ENCODE results near the gene LRRC26. TPM values are rescaled to one million over a fixed set of nuclear protein-coding genes. Genes with fewer than 3 reads are reported as not detected.

Gene LRRC26
- total and polyA plus RNA-seq, 2 of the 13 experiments (the other 11 are each of a cell fraction or from before 2014, with no cell fraction given) = not detected

DNA sequence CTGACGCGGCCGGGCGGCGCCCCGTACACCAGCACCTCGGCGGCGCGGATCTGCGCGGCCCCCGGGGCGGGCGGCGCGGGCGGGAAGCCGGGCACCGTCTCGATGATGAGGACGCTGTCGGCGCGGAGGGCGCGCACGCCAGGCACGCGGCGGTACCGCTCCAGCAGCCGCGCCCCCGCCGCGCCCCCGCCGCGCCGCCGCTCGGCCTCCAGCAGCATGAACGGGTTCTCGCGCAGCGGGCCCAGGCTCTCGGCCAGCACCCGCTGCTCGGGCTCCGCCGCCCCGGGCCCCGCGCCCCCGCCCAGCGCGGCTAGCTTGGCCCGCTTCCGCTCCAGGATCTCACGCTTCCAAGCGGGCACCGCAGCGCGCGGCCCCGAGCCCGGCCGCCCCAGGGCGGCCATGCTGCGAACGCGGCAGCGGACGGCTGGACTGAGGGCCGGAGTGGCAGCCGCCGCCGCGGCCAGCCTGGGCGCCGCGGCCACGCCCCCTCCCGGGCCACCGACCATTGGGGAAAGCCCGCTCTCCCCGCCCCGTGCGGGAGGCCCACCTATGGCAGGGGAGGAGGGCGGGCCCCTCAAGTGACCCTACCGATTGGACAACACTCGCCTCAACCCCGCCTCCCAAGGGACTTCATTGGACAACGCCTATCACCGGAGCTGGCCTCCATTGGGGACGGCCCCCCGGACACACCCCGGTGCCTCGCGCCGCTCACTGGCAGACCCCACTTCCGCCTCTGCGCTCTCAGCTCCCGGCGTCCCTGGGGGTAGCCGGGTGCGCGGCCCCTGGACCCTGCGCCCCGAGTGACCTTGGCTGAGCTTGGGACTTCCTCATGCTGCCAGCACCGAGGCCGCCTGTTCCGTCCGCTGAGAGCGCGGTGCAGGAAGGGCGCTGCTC is 30.7 kb upstream of the LRRC26 start, which contains the start of gene TPRN (continued):
- TF ChIP-seq, protein P1, sequence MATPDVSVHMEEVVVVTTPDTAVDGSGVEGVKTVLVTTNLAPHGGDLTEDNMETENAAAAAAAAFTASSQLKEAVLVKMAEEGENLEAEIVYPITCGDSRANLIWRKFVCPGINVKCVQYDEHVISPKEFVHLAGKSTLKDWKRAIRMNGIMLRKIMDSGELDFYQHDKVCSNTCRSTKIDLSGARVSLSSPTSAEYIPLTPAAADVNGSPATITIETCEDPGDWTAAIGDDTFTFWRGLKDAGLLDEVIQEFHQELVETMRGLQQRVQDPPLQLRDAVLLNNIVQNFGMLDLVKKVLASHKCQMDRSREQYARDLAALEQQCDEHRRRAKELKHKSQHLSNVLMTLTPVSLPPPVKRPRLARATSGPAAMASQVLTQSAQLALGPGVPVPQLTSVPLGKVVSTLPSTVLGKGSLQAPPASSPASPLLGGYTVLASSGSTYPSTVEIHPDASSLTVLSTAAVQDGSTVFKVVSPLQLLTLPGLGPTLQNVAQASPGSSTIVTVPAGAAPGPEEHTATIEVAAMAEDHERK (CRISPR knock-in tag; IDR thresholded peaks at IDR 0.05; ENCODE audit: low read depth) = no peak
- peak; percentile 89 for TF ChIP-seq TAF1 (CRISPR knock-in tag; IDR thresholded peaks at IDR 0.05)
- TF ChIP-seq, protein P2, sequence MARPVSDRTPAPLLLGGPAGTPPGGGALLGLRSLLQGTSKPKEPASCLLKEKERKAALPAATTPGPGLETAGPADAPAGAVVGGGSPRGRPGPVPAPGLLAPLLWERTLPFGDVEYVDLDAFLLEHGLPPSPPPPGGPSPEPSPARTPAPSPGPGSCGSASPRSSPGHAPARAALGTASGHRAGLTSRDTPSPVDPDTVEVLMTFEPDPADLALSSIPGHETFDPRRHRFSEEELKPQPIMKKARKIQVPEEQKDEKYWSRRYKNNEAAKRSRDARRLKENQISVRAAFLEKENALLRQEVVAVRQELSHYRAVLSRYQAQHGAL (CRISPR knock-in tag; IDR thresholded peaks at IDR 0.05; ENCODE audit: not compliant biosample characterization) = no peak
- no peak for TF ChIP-seq FOXA1 (IDR thresholded peaks at IDR 0.05)
- TF ChIP-seq FOXA1 (CRISPR knock-in tag; IDR thresholded peaks at IDR 0.05) = peak; percentile 33; the same call in 1 of the 2 replicates
- no peak for TF ChIP-seq NFE2 (CRISPR knock-in tag; IDR thresholded peaks at IDR 0.05)
- peak; percentile 73; the same call in 1 of the 2 replicates for TF ChIP-seq PCBP1 (IDR thresholded peaks at IDR 0.05; ENCODE audit: borderline replicate concordance, low read depth, low read length)
- peak; percentile 39; the same call in 1 of the 2 replicates for TF ChIP-seq TOPORS (CRISPR knock-in tag; IDR thresholded peaks at IDR 0.05)
- TF ChIP-seq RFX5 (IDR thresholded peaks at IDR 0.05; ENCODE audit: low read depth, low read length) = 0 out of 2 replicates have a peak, but pooled peaks have one; percentile 36
- no peak for TF ChIP-seq SIX4 (CRISPR knock-in tag; IDR thresholded peaks at IDR 0.05)
- TF ChIP-seq, protein P3, sequence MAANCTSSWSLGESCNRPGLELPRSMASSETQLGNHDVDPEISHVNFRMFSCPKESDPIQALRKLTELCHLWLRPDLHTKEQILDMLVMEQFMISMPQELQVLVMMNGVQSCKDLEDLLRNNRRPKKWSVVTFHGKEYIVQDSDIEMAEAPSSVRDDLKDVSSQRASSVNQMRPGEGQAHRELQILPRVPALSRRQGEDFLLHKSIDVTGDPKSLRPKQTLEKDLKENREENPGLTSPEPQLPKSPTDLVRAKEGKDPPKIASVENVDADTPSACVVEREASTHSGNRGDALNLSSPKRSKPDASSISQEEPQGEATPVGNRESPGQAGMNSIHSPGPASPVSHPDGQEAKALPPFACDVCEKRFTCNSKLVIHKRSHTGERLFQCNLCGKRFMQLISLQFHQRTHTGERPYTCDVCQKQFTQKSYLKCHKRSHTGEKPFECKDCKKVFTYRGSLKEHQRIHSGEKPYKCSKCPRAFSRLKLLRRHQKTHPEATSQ (CRISPR knock-in tag; IDR thresholded peaks at IDR 0.05; ENCODE audit: borderline replicate concordance) = no peak
- TF ChIP-seq ARHGAP35 (CRISPR knock-in tag; IDR thresholded peaks at IDR 0.05; ENCODE audit: borderline replicate concordance) = no peak
- no peak for TF ChIP-seq HHEX (CRISPR knock-in tag; IDR thresholded peaks at IDR 0.05)
- TF ChIP-seq ZNF644 (CRISPR knock-in tag; IDR thresholded peaks at IDR 0.05; ENCODE audit: low read depth) = no peak
- peak; percentile 85; the same call in 1 of the 2 replicates for TF ChIP-seq ZBTB7A (CRISPR knock-in tag; IDR thresholded peaks at IDR 0.05)
- TF ChIP-seq ZFP41 (CRISPR knock-in tag; IDR thresholded peaks at IDR 0.05; ENCODE audit: borderline replicate concordance) = peak; percentile 78; the same call in 1 of the 2 replicates
- 0 out of 2 replicates have a peak, but pooled peaks have one; percentile 86 for TF ChIP-seq MXD4 (CRISPR knock-in tag; IDR thresholded peaks at IDR 0.05)
- TF ChIP-seq, protein P4, sequence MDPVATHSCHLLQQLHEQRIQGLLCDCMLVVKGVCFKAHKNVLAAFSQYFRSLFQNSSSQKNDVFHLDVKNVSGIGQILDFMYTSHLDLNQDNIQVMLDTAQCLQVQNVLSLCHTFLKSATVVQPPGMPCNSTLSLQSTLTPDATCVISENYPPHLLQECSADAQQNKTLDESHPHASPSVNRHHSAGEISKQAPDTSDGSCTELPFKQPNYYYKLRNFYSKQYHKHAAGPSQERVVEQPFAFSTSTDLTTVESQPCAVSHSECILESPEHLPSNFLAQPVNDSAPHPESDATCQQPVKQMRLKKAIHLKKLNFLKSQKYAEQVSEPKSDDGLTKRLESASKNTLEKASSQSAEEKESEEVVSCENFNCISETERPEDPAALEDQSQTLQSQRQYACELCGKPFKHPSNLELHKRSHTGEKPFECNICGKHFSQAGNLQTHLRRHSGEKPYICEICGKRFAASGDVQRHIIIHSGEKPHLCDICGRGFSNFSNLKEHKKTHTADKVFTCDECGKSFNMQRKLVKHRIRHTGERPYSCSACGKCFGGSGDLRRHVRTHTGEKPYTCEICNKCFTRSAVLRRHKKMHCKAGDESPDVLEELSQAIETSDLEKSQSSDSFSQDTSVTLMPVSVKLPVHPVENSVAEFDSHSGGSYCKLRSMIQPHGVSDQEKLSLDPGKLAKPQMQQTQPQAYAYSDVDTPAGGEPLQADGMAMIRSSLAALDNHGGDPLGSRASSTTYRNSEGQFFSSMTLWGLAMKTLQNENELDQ (CRISPR knock-in tag; IDR thresholded peaks at IDR 0.05; ENCODE audit: borderline replicate concordance) = no peak
- no peak for TF ChIP-seq MAFK (conservative IDR thresholded peaks at IDR 0.05 in 1 of 2, IDR thresholded peaks at IDR 0.05 in 1 of 2; ENCODE audit: low read length in 2 of 2)
- peak; percentile 55 for TF ChIP-seq CBX1 (IDR thresholded peaks at IDR 0.05; ENCODE audit: low read depth)
- no peak for TF ChIP-seq ZBTB8A (CRISPR knock-in tag; IDR thresholded peaks at IDR 0.05; ENCODE audit: borderline replicate concordance, low read depth)
- peak; percentile 51; the same call in 1 of the 2 replicates for TF ChIP-seq KDM5A (IDR thresholded peaks at IDR 0.05; ENCODE audit: borderline replicate concordance, low read length)
- TF ChIP-seq KLF11 (CRISPR knock-in tag; IDR thresholded peaks at IDR 0.05) = no peak; the same call in 1 of the 2 replicates
- peak; percentile 89 for TF ChIP-seq PHF21A (CRISPR knock-in tag; IDR thresholded peaks at IDR 0.05)
- no peak; the same call in 1 of the 2 replicates for TF ChIP-seq ZNF367 (CRISPR knock-in tag; IDR thresholded peaks at IDR 0.05; ENCODE audit: borderline replicate concordance)

Data from HepG2 (cell line).